ENCODE results near the gene CKLF. TPM values are rescaled to one million over a fixed set of nuclear protein-coding genes. Genes with fewer than 3 reads are reported as not detected.

The CKLF gene
- total RNA-seq, 6 experiments from 2014 or later, result 44.7 to 61.4 (median 56.8) TPM

- H3K27ac Mint-ChIP-seq, result peak overlapping the region; percentile 94
- peak; percentile 92 for DNase-seq
Measured at GRCh38 chr16:66525396-66526180, 26.8 kb upstream of the CKLF start.

DNA sequence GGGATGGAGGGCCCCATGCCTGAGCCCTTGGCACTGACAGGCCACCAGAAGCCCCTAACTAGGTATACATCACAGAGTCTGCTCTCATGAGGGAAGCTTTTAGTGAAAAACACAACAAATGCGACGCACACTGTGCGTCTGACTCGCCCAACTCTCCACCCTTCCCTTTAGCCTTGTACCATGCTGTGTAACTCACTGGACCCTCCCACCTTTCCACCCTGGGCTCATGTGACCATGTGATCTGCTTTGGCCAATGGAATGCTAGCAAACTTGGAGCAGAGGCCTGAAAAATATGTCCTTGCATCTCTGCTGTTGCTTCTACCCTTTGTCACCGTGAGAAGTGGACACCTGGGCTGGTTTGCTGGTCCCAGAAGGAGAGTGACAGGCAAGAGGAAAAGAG, 24.1 kb upstream of the CKLF start:
- H3K4me1 Mint-ChIP-seq (ENCODE audit: low read depth), result peaks cover 19% of the 10 kb centered on the region
- DNase-seq, result no peak
- H3K36me3 Mint-ChIP-seq (ENCODE audit: low read depth), result peaks cover 40% of the 10 kb centered on the region
- TF ChIP-seq, protein P1, sequence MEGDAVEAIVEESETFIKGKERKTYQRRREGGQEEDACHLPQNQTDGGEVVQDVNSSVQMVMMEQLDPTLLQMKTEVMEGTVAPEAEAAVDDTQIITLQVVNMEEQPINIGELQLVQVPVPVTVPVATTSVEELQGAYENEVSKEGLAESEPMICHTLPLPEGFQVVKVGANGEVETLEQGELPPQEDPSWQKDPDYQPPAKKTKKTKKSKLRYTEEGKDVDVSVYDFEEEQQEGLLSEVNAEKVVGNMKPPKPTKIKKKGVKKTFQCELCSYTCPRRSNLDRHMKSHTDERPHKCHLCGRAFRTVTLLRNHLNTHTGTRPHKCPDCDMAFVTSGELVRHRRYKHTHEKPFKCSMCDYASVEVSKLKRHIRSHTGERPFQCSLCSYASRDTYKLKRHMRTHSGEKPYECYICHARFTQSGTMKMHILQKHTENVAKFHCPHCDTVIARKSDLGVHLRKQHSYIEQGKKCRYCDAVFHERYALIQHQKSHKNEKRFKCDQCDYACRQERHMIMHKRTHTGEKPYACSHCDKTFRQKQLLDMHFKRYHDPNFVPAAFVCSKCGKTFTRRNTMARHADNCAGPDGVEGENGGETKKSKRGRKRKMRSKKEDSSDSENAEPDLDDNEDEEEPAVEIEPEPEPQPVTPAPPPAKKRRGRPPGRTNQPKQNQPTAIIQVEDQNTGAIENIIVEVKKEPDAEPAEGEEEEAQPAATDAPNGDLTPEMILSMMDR (IDR thresholded peaks at IDR 0.05), result no peak
- no peaks in the 10 kb centered on the region for H3K27me3 Mint-ChIP-seq (ENCODE audit: insufficient read depth)
- H3K4me3 Mint-ChIP-seq, result no peak overlapping the region
- H3K9me3 Mint-ChIP-seq, result no peaks in the 10 kb centered on the region
- no peak overlapping the region for H3K27ac Mint-ChIP-seq

More at GRCh38 chr16:66525396-66526180, 26.8 kb upstream of the CKLF start:
- no peaks in the 10 kb centered on the region for H3K27me3 Mint-ChIP-seq (ENCODE audit: insufficient read depth)
- H3K4me3 Mint-ChIP-seq, result peak overlapping the region; percentile 20
- TF ChIP-seq, protein P1 (IDR thresholded peaks at IDR 0.05), result no peak
- H3K9me3 Mint-ChIP-seq, result no peaks in the 10 kb centered on the region
- H3K36me3 Mint-ChIP-seq (ENCODE audit: low read depth), result peaks cover 30% of the 10 kb centered on the region
- H3K4me1 Mint-ChIP-seq (ENCODE audit: low read depth), result peaks cover 40% of the 10 kb centered on the region

GRCh38 chr16:66529475-66529874, 22.9 kb upstream of the CKLF start:
- Mint-ChIP-seq H3K4me3 (no peak overlapping the region), H3K4me1 (ENCODE audit: low read depth) (peaks cover 19% of the 10 kb centered on the region), H3K27me3 (ENCODE audit: insufficient read depth) (no peaks in the 10 kb centered on the region), H3K36me3 (ENCODE audit: low read depth) (peaks cover 36% of the 10 kb centered on the region), H3K27ac (no peak overlapping the region), H3K9me3 (no peaks in the 10 kb centered on the region)
- TF ChIP-seq, protein P1 (IDR thresholded peaks at IDR 0.05), result no peak
- DNase-seq, result no peak

GRCh38 chr16:66534376-66534799, 18.0 kb upstream of the CKLF start:
- Mint-ChIP-seq H3K27ac (no peak overlapping the region), H3K36me3 (ENCODE audit: low read depth) (peaks cover 27% of the 10 kb centered on the region), H3K27me3 (ENCODE audit: insufficient read depth) (no peaks in the 10 kb centered on the region; the same call in 1 of the 2 replicates), H3K9me3 (no peaks in the 10 kb centered on the region), H3K4me1 (ENCODE audit: low read depth) (no peaks in the 10 kb centered on the region), H3K4me3 (no peak overlapping the region)
- DNase-seq, result no peak
- TF ChIP-seq, protein P1 (IDR thresholded peaks at IDR 0.05), result no peak

- no peak for DNase-seq
- Mint-ChIP-seq H3K4me3 (no peak overlapping the region), H3K36me3 (ENCODE audit: low read depth) (peaks cover 12% of the 10 kb centered on the region), H3K4me1 (ENCODE audit: low read depth) (no peaks in the 10 kb centered on the region), H3K27me3 (ENCODE audit: insufficient read depth) (no peaks in the 10 kb centered on the region; the same call in 1 of the 2 replicates), H3K27ac (no peak overlapping the region), H3K9me3 (no peaks in the 10 kb centered on the region)
- TF ChIP-seq, protein P1 (IDR thresholded peaks at IDR 0.05), result no peak
Measured at GRCh38 chr16:66536525-66536924, 15.9 kb upstream of the CKLF start.
